Measurements from ENCODE around the gene CCDC63. TPM values are rescaled to one million over a fixed set of nuclear protein-coding genes. Genes with fewer than 3 reads are reported as not detected.

Gene CCDC63
- total RNA-seq, 1 donor from 2014 or later: not detected

- no peak for DNase-seq
These were observed 38.5 kb downstream of the CCDC63 start for GRCh38 chr12:110885152-110885840.

- DNase-seq: no peak
These were observed 41.6 kb downstream of the CCDC63 start for GRCh38 chr12:110888256-110888991.

GRCh38 chr12:110889361-110889760 lies 42.6 kb downstream of the CCDC63 start:
- no peak for DNase-seq

GRCh38 chr12:110893956-110894355 lies 47.2 kb downstream of the CCDC63 start:
- DNase-seq: no peak

GRCh38 chr12:110896559-110896958 lies 49.8 kb downstream of the CCDC63 start:
- DNase-seq: no peak

GRCh38 chr12:110901401-110901800 lies 54.6 kb downstream of the CCDC63 start:
- no peak for DNase-seq

GRCh38 chr12:110903511-110903910 lies 56.7 kb downstream of the CCDC63 start:
- DNase-seq: no peak

GRCh38 chr12:110906083-110906482 lies 59.3 kb downstream of the CCDC63 start:
- no peak for DNase-seq

- DNase-seq: no peak
These were observed 59.7 kb downstream of the CCDC63 start for GRCh38 chr12:110906516-110906915.

- DNase-seq: no peak
These were observed 60.2 kb downstream of the CCDC63 start for GRCh38 chr12:110906985-110907384.

- DNase-seq: no peak
These were observed 60.8 kb downstream of the CCDC63 start for GRCh38 chr12:110907583-110907982.

GRCh38 chr12:110908377-110909152 lies 61.8 kb downstream of the CCDC63 start:
- DNase-seq: no peak

GRCh38 chr12:110912263-110912662 lies 65.5 kb downstream of the CCDC63 start:
- DNase-seq: no peak

- DNase-seq: no peak
These were observed 66.6 kb downstream of the CCDC63 start for GRCh38 chr12:110913119-110914056.

- DNase-seq: no peak
These were observed 69.6 kb downstream of the CCDC63 start for GRCh38 chr12:110916295-110916875.

- DNase-seq: no peak
These were observed 70.7 kb downstream of the CCDC63 start for GRCh38 chr12:110917467-110917866.

GRCh38 chr12:110917961-110918360 lies 71.2 kb downstream of the CCDC63 start:
- DNase-seq: no peak

GRCh38 chr12:110919720-110920119 lies 72.9 kb downstream of the CCDC63 start:
- no peak for DNase-seq

- DNase-seq: peak; percentile 24
These were observed 73.6 kb downstream of the CCDC63 start, which contains the start of gene MYL2 for GRCh38 chr12:110920324-110920910. Gene MYL2, minus strand, starts transcription at chr12:110920579. Its CDS starts 50 bp downstream, at chr12:110920529.

GRCh38 chr12:110921262-110921661 lies 74.5 kb downstream of the CCDC63 start:
- no peak for DNase-seq

- DNase-seq: no peak
These were observed 75.9 kb downstream of the CCDC63 start for GRCh38 chr12:110922652-110923051.
